SK-N-SH treated with all-trans-retinoic acid at 6 μM for 48 hours (cell line): ENCODE data around the gene LIX1.

Source experiments
- ARNTL ChIP-seq: fragments of 450-650 bp; formaldehyde crosslinking; IDR thresholded peaks from 2 replicates; pipeline ENCODE4 v1.5.0; 2020; ENCODE audit warnings: low read depth, mild to moderate bottlenecking, moderate library complexity, borderline replicate concordance
- BACH2 ChIP-seq: fragments of 250-450 bp; sonication (Bioruptor Pico); IDR thresholded peaks from 2 replicates; pipeline ENCODE4 v1.9.0; 2021; ENCODE audit warnings: mild to moderate bottlenecking, borderline replicate concordance
- CSDC2 ChIP-seq: fragments of 250-450 bp; sonication (Bioruptor Pico); IDR thresholded peaks from 2 replicates; pipeline ENCODE4 v1.5.0; 2020; ENCODE audit warnings: mild to moderate bottlenecking, moderate library complexity
- ISL1 ChIP-seq: fragments of 250-450 bp; sonication (Bioruptor Pico); IDR thresholded peaks from 2 replicates; pipeline ENCODE4 v2.1.2; 2022; ENCODE audit warnings: mild to moderate bottlenecking, moderate library complexity
- PPARA ChIP-seq: fragments of 250-450 bp; sonication (Bioruptor Pico); IDR thresholded peaks from 2 replicates; pipeline ENCODE4 v1.5.0; 2020; ENCODE audit warnings: mild to moderate bottlenecking, borderline replicate concordance
- RARB ChIP-seq: fragments of 250-450 bp; sonication (Bioruptor Pico); IDR thresholded peaks from 2 replicates; pipeline ENCODE4 v1.8.0; 2021; ENCODE audit warnings: mild to moderate bottlenecking, moderate library complexity
- TOX ChIP-seq: fragments of 250-450 bp; sonication (Bioruptor Pico); IDR thresholded peaks from 2 replicates; pipeline ENCODE4 v1.8.0; 2021; ENCODE audit warnings: mild to moderate bottlenecking, moderate library complexity, borderline replicate concordance
- ZC3H10 ChIP-seq: fragments of 250-450 bp; sonication (Bioruptor Pico); IDR thresholded peaks from 2 replicates; pipeline ENCODE4 v1.5.1; 2021; ENCODE audit warnings: mild to moderate bottlenecking, moderate library complexity
- ZFP3 ChIP-seq: fragments of 250-450 bp; sonication (Bioruptor Pico); IDR thresholded peaks from 2 replicates; pipeline ENCODE4 v1.5.0; 2020; ENCODE audit warnings: mild to moderate bottlenecking, moderate library complexity
- ZFP30 ChIP-seq: fragments of 450-650 bp; formaldehyde crosslinking; IDR thresholded peaks from 2 replicates; pipeline ENCODE4 v1.5.0; 2022; ENCODE audit warnings: mild to moderate bottlenecking, moderate library complexity
- ZNF70 ChIP-seq: fragments of 450-650 bp; formaldehyde crosslinking; IDR thresholded peaks from 2 replicates; pipeline ENCODE4 v1.5.0; 2020; ENCODE audit warnings: mild to moderate bottlenecking, moderate library complexity
- ZNF8 ChIP-seq: fragments of 450-650 bp; formaldehyde crosslinking; IDR thresholded peaks from 2 replicates; pipeline ENCODE4 v1.5.0; 2020; ENCODE audit warnings: mild to moderate bottlenecking, moderate library complexity
- TF ChIP-seq, protein P1 (sequence below): fragments of 250-450 bp; sonication (Bioruptor Pico); IDR thresholded peaks from 2 replicates; pipeline ENCODE4 v1.8.0; 2020; ENCODE audit warnings: mild to moderate bottlenecking, moderate library complexity, borderline replicate concordance
- TF ChIP-seq, protein P2 (sequence below): fragments of 250-450 bp; sonication (Bioruptor Pico); IDR thresholded peaks from 2 replicates; pipeline ENCODE4 v1.5.0; 2020; ENCODE audit warnings: mild to moderate bottlenecking, moderate library complexity

DNA sequence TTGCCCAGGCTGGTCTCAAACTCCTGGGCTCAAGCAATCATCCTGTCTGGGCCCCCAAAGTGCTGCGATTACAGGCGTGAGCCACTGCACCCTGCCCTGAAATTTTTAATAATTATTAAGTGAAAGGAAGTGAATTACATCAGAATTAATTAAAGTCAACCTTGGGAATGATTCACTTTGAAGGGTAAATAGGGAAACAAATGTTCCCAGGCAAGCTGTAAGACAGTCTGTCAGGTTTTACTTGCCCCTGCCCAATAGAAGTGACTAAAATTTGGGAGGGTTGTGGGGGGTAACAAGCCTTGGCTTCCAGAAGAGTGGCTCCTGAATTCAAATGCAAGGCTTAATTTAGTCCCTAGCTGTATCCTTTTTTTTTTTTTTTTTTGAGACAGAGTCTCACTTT lies 1.3 kb upstream of the LIX1 start:
- no peak for TF ChIP-seq CSDC2 (CRISPR knock-in tag)
- TF ChIP-seq, protein P1, sequence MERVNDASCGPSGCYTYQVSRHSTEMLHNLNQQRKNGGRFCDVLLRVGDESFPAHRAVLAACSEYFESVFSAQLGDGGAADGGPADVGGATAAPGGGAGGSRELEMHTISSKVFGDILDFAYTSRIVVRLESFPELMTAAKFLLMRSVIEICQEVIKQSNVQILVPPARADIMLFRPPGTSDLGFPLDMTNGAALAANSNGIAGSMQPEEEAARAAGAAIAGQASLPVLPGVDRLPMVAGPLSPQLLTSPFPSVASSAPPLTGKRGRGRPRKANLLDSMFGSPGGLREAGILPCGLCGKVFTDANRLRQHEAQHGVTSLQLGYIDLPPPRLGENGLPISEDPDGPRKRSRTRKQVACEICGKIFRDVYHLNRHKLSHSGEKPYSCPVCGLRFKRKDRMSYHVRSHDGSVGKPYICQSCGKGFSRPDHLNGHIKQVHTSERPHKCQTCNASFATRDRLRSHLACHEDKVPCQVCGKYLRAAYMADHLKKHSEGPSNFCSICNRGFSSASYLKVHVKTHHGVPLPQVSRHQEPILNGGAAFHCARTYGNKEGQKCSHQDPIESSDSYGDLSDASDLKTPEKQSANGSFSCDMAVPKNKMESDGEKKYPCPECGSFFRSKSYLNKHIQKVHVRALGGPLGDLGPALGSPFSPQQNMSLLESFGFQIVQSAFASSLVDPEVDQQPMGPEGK (CRISPR knock-in tag), result no peak
- no peak for TF ChIP-seq PPARA (CRISPR knock-in tag)
- TF ChIP-seq ZC3H10 (CRISPR knock-in tag), result no peak
- TF ChIP-seq, protein P2, sequence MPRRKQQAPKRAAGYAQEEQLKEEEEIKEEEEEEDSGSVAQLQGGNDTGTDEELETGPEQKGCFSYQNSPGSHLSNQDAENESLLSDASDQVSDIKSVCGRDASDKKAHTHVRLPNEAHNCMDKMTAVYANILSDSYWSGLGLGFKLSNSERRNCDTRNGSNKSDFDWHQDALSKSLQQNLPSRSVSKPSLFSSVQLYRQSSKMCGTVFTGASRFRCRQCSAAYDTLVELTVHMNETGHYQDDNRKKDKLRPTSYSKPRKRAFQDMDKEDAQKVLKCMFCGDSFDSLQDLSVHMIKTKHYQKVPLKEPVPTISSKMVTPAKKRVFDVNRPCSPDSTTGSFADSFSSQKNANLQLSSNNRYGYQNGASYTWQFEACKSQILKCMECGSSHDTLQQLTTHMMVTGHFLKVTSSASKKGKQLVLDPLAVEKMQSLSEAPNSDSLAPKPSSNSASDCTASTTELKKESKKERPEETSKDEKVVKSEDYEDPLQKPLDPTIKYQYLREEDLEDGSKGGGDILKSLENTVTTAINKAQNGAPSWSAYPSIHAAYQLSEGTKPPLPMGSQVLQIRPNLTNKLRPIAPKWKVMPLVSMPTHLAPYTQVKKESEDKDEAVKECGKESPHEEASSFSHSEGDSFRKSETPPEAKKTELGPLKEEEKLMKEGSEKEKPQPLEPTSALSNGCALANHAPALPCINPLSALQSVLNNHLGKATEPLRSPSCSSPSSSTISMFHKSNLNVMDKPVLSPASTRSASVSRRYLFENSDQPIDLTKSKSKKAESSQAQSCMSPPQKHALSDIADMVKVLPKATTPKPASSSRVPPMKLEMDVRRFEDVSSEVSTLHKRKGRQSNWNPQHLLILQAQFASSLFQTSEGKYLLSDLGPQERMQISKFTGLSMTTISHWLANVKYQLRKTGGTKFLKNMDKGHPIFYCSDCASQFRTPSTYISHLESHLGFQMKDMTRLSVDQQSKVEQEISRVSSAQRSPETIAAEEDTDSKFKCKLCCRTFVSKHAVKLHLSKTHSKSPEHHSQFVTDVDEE (CRISPR knock-in tag), result no peak
- TF ChIP-seq ZFP30 (CRISPR knock-in tag), result no peak
- no peak for TF ChIP-seq RARB
- TF ChIP-seq ZNF8 (CRISPR knock-in tag), result no peak
- no peak for TF ChIP-seq ARNTL (CRISPR knock-in tag)
- no peak for TF ChIP-seq TOX (CRISPR knock-in tag)
- TF ChIP-seq ZNF70, result no peak
- no peak for TF ChIP-seq ISL1 (CRISPR knock-in tag)
- TF ChIP-seq BACH2 (CRISPR knock-in tag), result no peak
- TF ChIP-seq ZFP3, result no peak
